LNCaP clone FGC (cell line): ENCODE data around the gene SOX18.

Experiments used
- DNase-seq: peaks from one replicate; pipeline ENCODE4 v3.0.0-alpha.2; 2011; ENCODE audit warnings: low read depth
- H3K4me3 ChIP-seq: 2 replicates; pipeline ENCODE4 v1.5.1; 2011; ENCODE audit warnings: mild to moderate bottlenecking, low read depth, low read length, control low read depth
- CTCF ChIP-seq: IDR thresholded peaks from 2 replicates; pipeline ENCODE4 v1.5.1; 2012; ENCODE audit warnings: mild to moderate bottlenecking; ENCODE audit not compliant: control insufficient read depth, insufficient read depth; ENCODE audit errors: extremely low read depth

Gene SOX18

GRCh38 chr20:64009811-64010387 lies 39.5 kb downstream of the SOX18 start:
- no peak for TF ChIP-seq CTCF
- no peak overlapping the region for H3K4me3 ChIP-seq
- DNase-seq: no peak

- H3K4me3 ChIP-seq: no peak overlapping the region
- no peak for DNase-seq
- no peak for TF ChIP-seq CTCF
Measured at GRCh38 chr20:64006902-64007301, 42.5 kb downstream of the SOX18 start.

- TF ChIP-seq CTCF: no peak
- no peak for DNase-seq
- H3K4me3 ChIP-seq: no peak overlapping the region
Measured at GRCh38 chr20:64006490-64006889, 42.9 kb downstream of the SOX18 start.

GRCh38 chr20:64005394-64005793 lies 44.0 kb downstream of the SOX18 start:
- DNase-seq: no peak
- no peak for TF ChIP-seq CTCF
- H3K4me3 ChIP-seq: no peak overlapping the region

GRCh38 chr20:64003960-64004725 lies 45.3 kb downstream of the SOX18 start:
- DNase-seq: no peak
- TF ChIP-seq CTCF: no peak
- H3K4me3 ChIP-seq: no peak overlapping the region

GRCh38 chr20:64001607-64002011 lies 47.8 kb downstream of the SOX18 start:
- no peak for TF ChIP-seq CTCF
- no peak overlapping the region for H3K4me3 ChIP-seq
- peak; percentile 62 for DNase-seq

GRCh38 chr20:64000906-64001305 lies 48.5 kb downstream of the SOX18 start:
- no peak for DNase-seq
- no peak overlapping the region for H3K4me3 ChIP-seq
- TF ChIP-seq CTCF: no peak
